ENCODE data around the gene CFAP100. TPM values are rescaled to one million over a fixed set of nuclear protein-coding genes. Genes with fewer than 3 reads are reported as not detected.

CFAP100 gene
- total RNA-seq, 4 donors from 2014 or later, result not detected

GRCh38 chr3:126446791-126447190, 52.1 kb downstream of the CFAP100 start:
- Histone ChIP-seq H3K4me1 (no peaks in the 10 kb centered on the region), H3K36me3 (peaks cover 12 to 16% of the 10 kb centered on the region in 2 donors), H3K4me3 (replicated peaks in 1 of 3) (no peak overlapping the region), H3K9me3 (no peaks in the 10 kb centered on the region), H3K27me3 (no peaks in the 10 kb centered on the region), H3K27ac (no peak overlapping the region)
- 88 to 90% methylated on average over 2 of the region's 2 CpGs for WGBS, 2 donors
- intact Hi-C loops (cut with DNase I), result no loop called here
- no peak for DNase-seq
- no peak for TF ChIP-seq POLR2A (IDR thresholded peaks at IDR 0.05)
- TF ChIP-seq, protein P1, sequence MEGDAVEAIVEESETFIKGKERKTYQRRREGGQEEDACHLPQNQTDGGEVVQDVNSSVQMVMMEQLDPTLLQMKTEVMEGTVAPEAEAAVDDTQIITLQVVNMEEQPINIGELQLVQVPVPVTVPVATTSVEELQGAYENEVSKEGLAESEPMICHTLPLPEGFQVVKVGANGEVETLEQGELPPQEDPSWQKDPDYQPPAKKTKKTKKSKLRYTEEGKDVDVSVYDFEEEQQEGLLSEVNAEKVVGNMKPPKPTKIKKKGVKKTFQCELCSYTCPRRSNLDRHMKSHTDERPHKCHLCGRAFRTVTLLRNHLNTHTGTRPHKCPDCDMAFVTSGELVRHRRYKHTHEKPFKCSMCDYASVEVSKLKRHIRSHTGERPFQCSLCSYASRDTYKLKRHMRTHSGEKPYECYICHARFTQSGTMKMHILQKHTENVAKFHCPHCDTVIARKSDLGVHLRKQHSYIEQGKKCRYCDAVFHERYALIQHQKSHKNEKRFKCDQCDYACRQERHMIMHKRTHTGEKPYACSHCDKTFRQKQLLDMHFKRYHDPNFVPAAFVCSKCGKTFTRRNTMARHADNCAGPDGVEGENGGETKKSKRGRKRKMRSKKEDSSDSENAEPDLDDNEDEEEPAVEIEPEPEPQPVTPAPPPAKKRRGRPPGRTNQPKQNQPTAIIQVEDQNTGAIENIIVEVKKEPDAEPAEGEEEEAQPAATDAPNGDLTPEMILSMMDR (IDR thresholded peaks at IDR 0.05), result no peak

GRCh38 chr3:126447456-126448106, 52.9 kb downstream of the CFAP100 start:
- H3K9me3 ChIP-seq, result no peaks in the 10 kb centered on the region
- TF ChIP-seq, protein P1 (IDR thresholded peaks at IDR 0.05), result no peak
- TF ChIP-seq POLR2A (IDR thresholded peaks at IDR 0.05), result no peak
- no peak for DNase-seq
- 89 to 92% methylated on average over 11 to 12 of the region's 12 CpGs for WGBS, 2 donors
- peaks cover 14 to 20% of the 10 kb centered on the region in 2 donors for H3K36me3 ChIP-seq
- intact Hi-C loops (cut with DNase I), result no loop called here
- no peaks in the 10 kb centered on the region for H3K27me3 ChIP-seq
- H3K4me3 ChIP-seq (replicated peaks in 1 of 3), result no peak overlapping the region
- H3K27ac ChIP-seq, result no peak overlapping the region
- H3K4me1 ChIP-seq, result no peaks in the 10 kb centered on the region

GRCh38 chr3:126448136-126448892, 53.6 kb downstream of the CFAP100 start:
- 94 to 97% methylated on average over 15 of the region's 17 CpGs for WGBS, 2 donors
- H3K4me3 ChIP-seq (replicated peaks in 1 of 3), result no peak overlapping the region
- H3K9me3 ChIP-seq, result no peaks in the 10 kb centered on the region
- intact Hi-C loops (cut with DNase I), result no loop called here
- no peak for DNase-seq
- H3K27me3 ChIP-seq, result no peaks in the 10 kb centered on the region
- no peaks in the 10 kb centered on the region for H3K4me1 ChIP-seq
- peaks cover 14 to 24% of the 10 kb centered on the region in 2 donors for H3K36me3 ChIP-seq
- H3K27ac ChIP-seq, result no peak overlapping the region
- TF ChIP-seq POLR2A (IDR thresholded peaks at IDR 0.05), result no peak
- TF ChIP-seq, protein P1 (IDR thresholded peaks at IDR 0.05), result no peak

DNA sequence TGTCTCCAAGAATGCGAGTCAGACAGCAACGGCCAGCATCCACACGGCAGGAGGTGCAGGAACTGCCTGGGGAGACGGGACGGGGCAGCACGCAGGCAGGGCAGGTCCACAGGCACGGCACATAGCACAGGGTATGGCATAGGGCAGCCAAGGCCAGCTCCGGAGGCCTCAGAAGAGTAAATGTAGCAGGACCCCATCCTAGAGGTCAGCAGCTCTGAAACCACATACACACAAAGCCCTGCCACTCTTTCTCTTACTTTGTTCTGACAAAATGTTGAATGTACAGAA, 54.1 kb downstream of the CFAP100 start:
- intact Hi-C loops (cut with DNase I), result no loop called here
- no peak for DNase-seq
- TF ChIP-seq POLR2A (IDR thresholded peaks at IDR 0.05), result no peak
- WGBS, 2 donors, result 86 to 93% methylated on average over 8 of the region's 8 CpGs
- Histone ChIP-seq H3K36me3 (peaks cover 14 to 24% of the 10 kb centered on the region in 2 donors), H3K4me1 (no peaks in the 10 kb centered on the region), H3K9me3 (no peaks in the 10 kb centered on the region), H3K27ac (no peak overlapping the region), H3K4me3 (replicated peaks in 1 of 3) (no peak overlapping the region), H3K27me3 (no peaks in the 10 kb centered on the region)

- Histone ChIP-seq H3K36me3 (peaks cover 14 to 24% of the 10 kb centered on the region in 2 donors), H3K27me3 (no peaks in the 10 kb centered on the region), H3K27ac (no peak overlapping the region), H3K4me3 (replicated peaks in 1 of 3) (no peak overlapping the region), H3K4me1 (no peaks in the 10 kb centered on the region), H3K9me3 (no peaks in the 10 kb centered on the region)
- 87 to 89% methylated on average over 11 of the region's 11 CpGs for WGBS, 2 donors
- intact Hi-C loops (cut with DNase I), result no loop called here
- no peak for DNase-seq
- TF ChIP-seq, protein P1 (IDR thresholded peaks at IDR 0.05), result no peak
- no peak for TF ChIP-seq POLR2A (IDR thresholded peaks at IDR 0.05)
Measured at GRCh38 chr3:126449621-126450051, 54.9 kb downstream of the CFAP100 start.

Measured in thyroid gland (tissue), 4 donors.